H9 (cell line): Measurements from ENCODE around the gene CCDC51. TPM values are rescaled to one million over a fixed set of nuclear protein-coding genes. Genes with fewer than 3 reads are reported as not detected.

Experiments used
- DNase-seq: peaks from one replicate; pipeline ENCODE4 v3.0.0-alpha.2; 2017
- H2AFZ ChIP-seq: one replicate; pipeline ENCODE4 v1.6.1; 2013; ENCODE audit warnings: mild to moderate bottlenecking, low read length, control low read depth, moderate library complexity
- H2AK5ac ChIP-seq: 2 replicates; pipeline ENCODE4 v1.6.1; 2013; ENCODE audit warnings: low read length, control low read depth, mixed read lengths; ENCODE audit not compliant: insufficient read length
- H2BK120ac ChIP-seq: one replicate; pipeline ENCODE4 v1.6.1; 2013; ENCODE audit warnings: low read depth, mild to moderate bottlenecking, low read length, control low read depth, inconsistent platforms; ENCODE audit not compliant: poor library complexity, severe bottlenecking
- H2BK12ac ChIP-seq: 2 replicates; pipeline ENCODE4 v1.6.1; 2013; ENCODE audit warnings: low read length, control low read depth, mixed read lengths, low read depth; ENCODE audit not compliant: insufficient read length
- H2BK15ac ChIP-seq: 2 replicates; pipeline ENCODE4 v1.6.1; 2013; ENCODE audit warnings: low read depth, low read length, control low read depth
- H2BK20ac ChIP-seq: one replicate; pipeline ENCODE4 v1.6.1; 2013; ENCODE audit warnings: low read depth, mild to moderate bottlenecking, low read length, control low read depth, inconsistent platforms; ENCODE audit not compliant: poor library complexity, severe bottlenecking
- H2BK5ac ChIP-seq: 2 replicates; pipeline ENCODE4 v1.6.1; 2013; ENCODE audit warnings: low read length, control low read depth, mixed read lengths; ENCODE audit not compliant: insufficient read length
- H3K14ac ChIP-seq: 2 replicates; pipeline ENCODE4 v1.6.1; 2013; ENCODE audit warnings: low read length, control low read depth; ENCODE audit not compliant: insufficient read depth
- H3K18ac ChIP-seq: 2 replicates; pipeline ENCODE4 v1.6.1; 2013; ENCODE audit warnings: low read depth, mild to moderate bottlenecking, mixed read lengths, low read length, control low read depth; ENCODE audit not compliant: insufficient read length
- H3K23ac ChIP-seq: 2 replicates; pipeline ENCODE4 v1.6.1; 2013; ENCODE audit warnings: low read length, control low read depth, mixed read lengths, low read depth; ENCODE audit not compliant: insufficient read length
- H3K23me2 ChIP-seq: 2 replicates; pipeline ENCODE4 v1.6.1; 2013; ENCODE audit warnings: low read depth, mild to moderate bottlenecking, mixed read lengths, low read length, control low read depth; ENCODE audit not compliant: insufficient read length, poor library complexity, severe bottlenecking
- H3K27ac ChIP-seq: 2 replicates; pipeline ENCODE4 v1.5.1; 2013; ENCODE audit warnings: low read length, control low read depth, mixed read lengths, low read depth; ENCODE audit not compliant: insufficient read length
- H3K27me3 ChIP-seq: 2 replicates; pipeline ENCODE4 v1.6.1; 2013; ENCODE audit warnings: low read length, control low read depth, inconsistent platforms; ENCODE audit not compliant: insufficient read depth
- H3K4ac ChIP-seq: 2 replicates; pipeline ENCODE4 v1.6.1; 2013; ENCODE audit warnings: low read depth, mild to moderate bottlenecking, control low read depth, inconsistent platforms, low read length, moderate library complexity
- H3K4me1 ChIP-seq: 2 replicates; pipeline ENCODE4 v1.6.1; 2013; ENCODE audit warnings: low read length, control low read depth, inconsistent platforms; ENCODE audit not compliant: insufficient read depth
- H3K4me2 ChIP-seq: 2 replicates; pipeline ENCODE4 v1.6.1; 2013; ENCODE audit warnings: low read length, control low read depth, mixed read lengths; ENCODE audit not compliant: insufficient read length, insufficient read depth
- H3K56ac ChIP-seq: 2 replicates; pipeline ENCODE4 v1.6.1; 2013; ENCODE audit warnings: low read depth, mild to moderate bottlenecking, mixed read lengths, low read length, control low read depth; ENCODE audit not compliant: insufficient read length
- H3K79me1 ChIP-seq: 2 replicates; pipeline ENCODE4 v1.6.1; 2013; ENCODE audit warnings: low read depth, mild to moderate bottlenecking, moderate library complexity, low read length, control low read depth, inconsistent platforms; ENCODE audit not compliant: insufficient read depth, poor library complexity, severe bottlenecking
- H3K79me2 ChIP-seq: 2 replicates; pipeline ENCODE4 v1.6.1; 2013; ENCODE audit warnings: low read length, control low read depth, inconsistent platforms; ENCODE audit not compliant: insufficient read depth
- H3K9ac ChIP-seq: 2 replicates; pipeline ENCODE4 v1.6.1; 2013; ENCODE audit warnings: low read length, control low read depth, mixed read lengths; ENCODE audit not compliant: insufficient read length; ENCODE audit errors: extremely low read depth
- H3K9me3 ChIP-seq: one replicate; pipeline ENCODE4 v1.6.1; 2013; ENCODE audit warnings: low read depth, low read length, inconsistent platforms; ENCODE audit not compliant: control insufficient read depth
- H3T11ph ChIP-seq: one replicate; pipeline ENCODE4 v1.6.1; 2013; ENCODE audit warnings: mild to moderate bottlenecking, low read length, control low read depth, inconsistent platforms
- H4K20me1 ChIP-seq: one replicate; pipeline ENCODE4 v1.6.1; 2013; ENCODE audit not compliant: control insufficient read depth, insufficient read length, insufficient read depth
- H4K5ac ChIP-seq: 2 replicates; pipeline ENCODE4 v1.6.1; 2013; ENCODE audit warnings: low read depth, mild to moderate bottlenecking, mixed read lengths, low read length, control low read depth; ENCODE audit not compliant: insufficient read length
- H4K8ac ChIP-seq: replicated peaks from 2 replicates; pipeline ENCODE4 v1.6.1; 2013; ENCODE audit warnings: low read length, control low read depth, mixed read lengths, low read depth; ENCODE audit not compliant: insufficient read length
- H4K91ac ChIP-seq: 2 replicates; pipeline ENCODE4 v1.6.1; 2013; ENCODE audit warnings: low read depth, mild to moderate bottlenecking, moderate library complexity, mixed read lengths, low read length, control low read depth; ENCODE audit not compliant: insufficient read length
- H3K27ac Mint-ChIP-seq, 3 experiments: 2 replicates in 2 of 3; 3 replicates in 1 of 3; pipeline ENCODE4 v1.8.0; 2020 to 2021; ENCODE audit warnings: mixed read lengths in 3 of 3, mild to moderate bottlenecking in 1 of 3, moderate library complexity in 1 of 3
- H3K27me3 Mint-ChIP-seq: 2 replicates; pipeline ENCODE4 v1.8.0; 2021; ENCODE audit warnings: low read depth, mild to moderate bottlenecking, moderate library complexity, mixed read lengths
- H3K36me3 Mint-ChIP-seq, 3 experiments: 2 replicates in 2 of 3; 3 replicates in 1 of 3; pipeline ENCODE4 v1.8.0; 2020 to 2021; ENCODE audit warnings: low read depth in 3 of 3, mixed read lengths in 3 of 3; ENCODE audit not compliant: insufficient read depth in 1 of 3
- H3K4me1 Mint-ChIP-seq, 2 experiments: 2 replicates each; pipeline ENCODE4 v1.8.0; 2020; ENCODE audit warnings: mixed read lengths in 2 of 2
- H3K4me3 Mint-ChIP-seq, 2 experiments: 2 replicates in 1 of 2; 3 replicates in 1 of 2; pipeline ENCODE4 v1.8.0; 2020 to 2021; ENCODE audit warnings: mild to moderate bottlenecking in 2 of 2, mixed read lengths in 2 of 2, moderate library complexity in 1 of 2
- H3K9me3 Mint-ChIP-seq, 2 experiments: 2 replicates in 1 of 2; 3 replicates in 1 of 2; pipeline ENCODE4 v1.8.0; 2020; ENCODE audit warnings: mild to moderate bottlenecking in 2 of 2, mixed read lengths in 2 of 2, moderate library complexity in 1 of 2
- CTCF ChIP-seq: fragments of 200-600 bp; sonication (generic); conservative IDR thresholded peaks from 3 replicates; pipeline ENCODE4 v1.8.0; 2021; ENCODE audit warnings: antibody characterized with exemption, mild to moderate bottlenecking
- whole genome bisulfite sequencing: extraction: QIAGEN DNeasy Blood & Tissue Kit; methylation state at CpG from one replicate; pipeline ENCODE4 v1.1.7; 2013; ENCODE audit warnings: missing lambda C conversion rate, low lambda C conversion rate, mixed read lengths; ENCODE audit not compliant: insufficient read length; ENCODE audit errors: extremely low coverage; 5-methylcytosine and 5-hydroxymethylcytosine counted together
- total RNA-seq: library from RNA; stranded (reverse); gene quantifications from 2 replicates; pipeline ENCODE4 v1.2.1, GENCODE V29; 2021

CCDC51 gene
- total RNA-seq, 1 experiment from 2014 or later, result 20.0 TPM

- Histone ChIP-seq H4K91ac (no peak overlapping the region), H3K27me3 (no peaks in the 10 kb centered on the region), H3K9me3 (no peaks in the 10 kb centered on the region), H2BK120ac (no peak overlapping the region), H3K27ac (no peak overlapping the region), H3K79me1 (peaks cover 2% of the 10 kb centered on the region), H3K4me1 (peaks cover 3% of the 10 kb centered on the region; the same call in 1 of the 2 replicates), H3K23ac (no peak overlapping the region), H3T11ph (no peak overlapping the region), H3K4ac (no peak overlapping the region), H3K9ac (no peak overlapping the region), H3K56ac (no peak overlapping the region), H3K14ac (no peak overlapping the region), H3K18ac (no peak overlapping the region), H2BK5ac (no peak overlapping the region), H2BK12ac (no peak overlapping the region), H2AK5ac (no peak overlapping the region), H3K4me2 (no peak overlapping the region), H3K23me2 (no peaks in the 10 kb centered on the region), H2BK20ac (no peak overlapping the region), H4K8ac (no peak overlapping the region), H3K79me2 (peaks cover 5% of the 10 kb centered on the region; the same call in 1 of the 2 replicates), H4K20me1 (no peaks in the 10 kb centered on the region), H2BK15ac (no peak overlapping the region), H2AFZ (no peak overlapping the region), H4K5ac (no peak overlapping the region)
- H3K4me3 Mint-ChIP-seq, result no peak overlapping the region
- peaks cover 21 to 27% of the 10 kb centered on the region in 2 experiments for H3K4me1 Mint-ChIP-seq
- H3K27ac Mint-ChIP-seq, result no peak overlapping the region
- no peak for DNase-seq
- WGBS, result no CpG with 5 or more reads among the region's 7 CpGs
- TF ChIP-seq CTCF, result no peak
- H3K36me3 Mint-ChIP-seq, result peaks cover 22 to 52% (median 35%) of the 10 kb centered on the region in 3 experiments; a peak in 6 of 7 replicates
- no peaks in the 10 kb centered on the region for H3K9me3 Mint-ChIP-seq
- no peaks in the 10 kb centered on the region for H3K27me3 Mint-ChIP-seq
Observed at GRCh38 chr3:48436855-48437254, 3.1 kb downstream of the CCDC51 start.
